NB4 (cell line): ENCODE data around the gene PDE6B.

Experiments
- CTCF ChIP-seq: IDR thresholded peaks from one replicate; pipeline ENCODE4 v1.5.1; 2012; ENCODE audit warnings: low read depth, low read length
- POLR2A ChIP-seq: IDR thresholded peaks from 2 replicates; pipeline ENCODE4 v1.6.1; 2011; ENCODE audit warnings: mild to moderate bottlenecking; ENCODE audit not compliant: insufficient read length; ENCODE audit errors: extremely low read depth

- TF ChIP-seq POLR2A: no peak
- no peak for TF ChIP-seq CTCF
Measured at GRCh38 chr4:650461-650860, 25.1 kb downstream of the PDE6B start.
